A549 (cell line): ENCODE measurements around the gene OTOP2. TPM values are rescaled to one million over a fixed set of nuclear protein-coding genes. Genes with fewer than 3 reads are reported as not detected.

ENCODE experiments used
- polyA plus RNA-seq, 4 experiments: library from polyadenylated mRNA; depleted of rRNA in 3 of 4; stranded (reverse); fragments of >200 nt; fragmentation: RNase III in 1 of 4; extraction: RNeasy Plus Mini Kit Qiagen cat#74134 plus additional on column Dnase treatment in 1 of 4; gene quantifications; 2 replicates in 3 of 4; 3 replicates in 1 of 4; pipeline ENCODE4 v1.2.3, GENCODE V29; 2011 to 2017

Gene OTOP2
- polyA plus RNA-seq, 2 of the 4 experiments (the other 2 are of a cell fraction): 0.06 TPM; not detected in 1

Other genes starting within 250 kb of the OTOP2 start
- not detected in 2 replicates for gene CD300LF, start 211.3 kb upstream of the OTOP2 start, polyA plus RNA-seq (2011; rRNA removed)
- gene CD300LF, start 211.3 kb upstream of the OTOP2 start, polyA plus RNA-seq (2017; fragmentation: RNase III; extraction: RNeasy Plus Mini Kit Qiagen cat#74134 plus additional on column Dnase treatment): not detected in 3 replicates
- 15.8 and 18.7 TPM in 2 replicates for gene RAB37, start 187.0 kb upstream of the OTOP2 start, polyA plus RNA-seq (2011; rRNA removed)
- gene RAB37, start 187.0 kb upstream of the OTOP2 start, polyA plus RNA-seq (2017; fragmentation: RNase III; extraction: RNeasy Plus Mini Kit Qiagen cat#74134 plus additional on column Dnase treatment): 1.1 to 2.8 TPM (median 2.4 TPM) in 3 replicates
- gene NHERF1, start 175.6 kb upstream of the OTOP2 start, polyA plus RNA-seq (2011; rRNA removed): 50.2 and 51.5 TPM in 2 replicates
- 34.2 to 41.5 TPM (median 40.8 TPM) in 3 replicates for gene NHERF1, start 175.6 kb upstream of the OTOP2 start, polyA plus RNA-seq (2017; fragmentation: RNase III; extraction: RNeasy Plus Mini Kit Qiagen cat#74134 plus additional on column Dnase treatment)
- 42.9 and 43.4 TPM in 2 replicates for gene NAT9, start 147.9 kb upstream of the OTOP2 start, polyA plus RNA-seq (2011; rRNA removed)
- gene NAT9, start 147.9 kb upstream of the OTOP2 start, polyA plus RNA-seq (2017; fragmentation: RNase III; extraction: RNeasy Plus Mini Kit Qiagen cat#74134 plus additional on column Dnase treatment): 63.7 to 74.3 TPM (median 71.4 TPM) in 3 replicates
- 0.15 and 0.17 TPM in 2 replicates for gene GRIN2C, start 64.4 kb upstream of the OTOP2 start, polyA plus RNA-seq (2011; rRNA removed)
- 0.28 to 0.77 TPM (median 0.40 TPM) in 3 replicates for gene GRIN2C, start 64.4 kb upstream of the OTOP2 start, polyA plus RNA-seq (2017; fragmentation: RNase III; extraction: RNeasy Plus Mini Kit Qiagen cat#74134 plus additional on column Dnase treatment)
- gene FDXR, start 51.3 kb upstream of the OTOP2 start, polyA plus RNA-seq (2011; rRNA removed): 32.5 and 33.0 TPM in 2 replicates
- gene FDXR, start 51.3 kb upstream of the OTOP2 start, polyA plus RNA-seq (2017; fragmentation: RNase III; extraction: RNeasy Plus Mini Kit Qiagen cat#74134 plus additional on column Dnase treatment): 43.3 to 51.8 TPM (median 44.5 TPM) in 3 replicates
- not detected in 2 replicates for gene FADS6, start 30.6 kb upstream of the OTOP2 start, polyA plus RNA-seq (2011; rRNA removed)
- gene FADS6, start 30.6 kb upstream of the OTOP2 start, polyA plus RNA-seq (2017; fragmentation: RNase III; extraction: RNeasy Plus Mini Kit Qiagen cat#74134 plus additional on column Dnase treatment): 0.04 TPM in 1 of 3 replicates, not detected in the others
- gene USH1G, start 1.0 kb upstream of the OTOP2 start, polyA plus RNA-seq (2011; rRNA removed): 0.05 and 0.12 TPM in 2 replicates
- gene USH1G, start 1.0 kb upstream of the OTOP2 start, polyA plus RNA-seq (2017; fragmentation: RNase III; extraction: RNeasy Plus Mini Kit Qiagen cat#74134 plus additional on column Dnase treatment): 0.04 to 0.09 TPM (median 0.07 TPM) in 3 replicates
- not detected in 2 replicates for gene OTOP3, start 11.6 kb downstream of the OTOP2 start, polyA plus RNA-seq (2011; rRNA removed)
- gene OTOP3, start 11.6 kb downstream of the OTOP2 start, polyA plus RNA-seq (2017; fragmentation: RNase III; extraction: RNeasy Plus Mini Kit Qiagen cat#74134 plus additional on column Dnase treatment): not detected in 3 replicates
- 11.7 and 15.2 TPM in 2 replicates for gene HID1, start 48.5 kb downstream of the OTOP2 start, polyA plus RNA-seq (2011; rRNA removed)
- 3.7 to 6.2 TPM (median 5.2 TPM) in 3 replicates for gene HID1, start 48.5 kb downstream of the OTOP2 start, polyA plus RNA-seq (2017; fragmentation: RNase III; extraction: RNeasy Plus Mini Kit Qiagen cat#74134 plus additional on column Dnase treatment)
- 18.0 and 18.5 TPM in 2 replicates for gene CDR2L, start 63.4 kb downstream of the OTOP2 start, polyA plus RNA-seq (2011; rRNA removed)
- gene CDR2L, start 63.4 kb downstream of the OTOP2 start, polyA plus RNA-seq (2017; fragmentation: RNase III; extraction: RNeasy Plus Mini Kit Qiagen cat#74134 plus additional on column Dnase treatment): 26.9 to 34.0 TPM (median 30.0 TPM) in 3 replicates
- 86.4 and 127 TPM in 2 replicates for gene MRPL58, start 88.4 kb downstream of the OTOP2 start, polyA plus RNA-seq (2011; rRNA removed)
- gene MRPL58, start 88.4 kb downstream of the OTOP2 start, polyA plus RNA-seq (2017; fragmentation: RNase III; extraction: RNeasy Plus Mini Kit Qiagen cat#74134 plus additional on column Dnase treatment): 89.4 to 105 TPM (median 95.3 TPM) in 3 replicates
- 314 and 333 TPM in 2 replicates for gene ATP5PD, start 122.7 kb downstream of the OTOP2 start, polyA plus RNA-seq (2011; rRNA removed)
- gene ATP5PD, start 122.7 kb downstream of the OTOP2 start, polyA plus RNA-seq (2017; fragmentation: RNase III; extraction: RNeasy Plus Mini Kit Qiagen cat#74134 plus additional on column Dnase treatment): 429 to 463 TPM (median 440 TPM) in 3 replicates
- 31.3 and 34.1 TPM in 2 replicates for gene KCTD2, start 123.0 kb downstream of the OTOP2 start, polyA plus RNA-seq (2011; rRNA removed)
- gene KCTD2, start 123.0 kb downstream of the OTOP2 start, polyA plus RNA-seq (2017; fragmentation: RNase III; extraction: RNeasy Plus Mini Kit Qiagen cat#74134 plus additional on column Dnase treatment): 16.3 to 18.8 TPM (median 18.6 TPM) in 3 replicates
- 19.0 and 20.1 TPM in 2 replicates for gene SLC16A5, start 163.7 kb downstream of the OTOP2 start, polyA plus RNA-seq (2011; rRNA removed)
- 19.5 to 27.6 TPM (median 27.2 TPM) in 3 replicates for gene SLC16A5, start 163.7 kb downstream of the OTOP2 start, polyA plus RNA-seq (2017; fragmentation: RNase III; extraction: RNeasy Plus Mini Kit Qiagen cat#74134 plus additional on column Dnase treatment)
- gene ARMC7, start 185.7 kb downstream of the OTOP2 start, polyA plus RNA-seq (2011; rRNA removed): 8.5 and 9.5 TPM in 2 replicates
- gene ARMC7, start 185.7 kb downstream of the OTOP2 start, polyA plus RNA-seq (2017; fragmentation: RNase III; extraction: RNeasy Plus Mini Kit Qiagen cat#74134 plus additional on column Dnase treatment): 11.3 to 13.1 TPM (median 12.6 TPM) in 3 replicates
- 54.5 and 73.7 TPM in 2 replicates for gene NT5C, start 207.5 kb downstream of the OTOP2 start, polyA plus RNA-seq (2011; rRNA removed)
- 83.8 to 92.2 TPM (median 91.4 TPM) in 3 replicates for gene NT5C, start 207.5 kb downstream of the OTOP2 start, polyA plus RNA-seq (2017; fragmentation: RNase III; extraction: RNeasy Plus Mini Kit Qiagen cat#74134 plus additional on column Dnase treatment)
- gene JPT1, start 230.2 kb downstream of the OTOP2 start, polyA plus RNA-seq (2011; rRNA removed): 141 and 196 TPM in 2 replicates
- gene JPT1, start 230.2 kb downstream of the OTOP2 start, polyA plus RNA-seq (2017; fragmentation: RNase III; extraction: RNeasy Plus Mini Kit Qiagen cat#74134 plus additional on column Dnase treatment): 623 to 739 TPM (median 629 TPM) in 3 replicates